Uterus (tissue), 2 donors: ENCODE results near the gene IFT57.

Experiments used
- CTCF ChIP-seq, 4 experiments: fragments of 200-600 bp in 2 of 4; fragments of 450-650 bp in 2 of 4; sonication (generic) in 2 of 4; IDR thresholded peaks; one replicate each; pipeline ENCODE4 v1.5.1; 2016 to 2019; ENCODE audit warnings: antibody characterized with exemption in 4 of 4, mild to moderate bottlenecking in 2 of 4, moderate library complexity in 1 of 4
- POLR2A ChIP-seq, 2 donors: fragments of 450-650 bp; IDR thresholded peaks; one replicate each; pipeline ENCODE4 v1.6.1; 2016; ENCODE audit warnings: antibody characterized with exemption in 2 of 2, mild to moderate bottlenecking in 1 of 2, moderate library complexity in 1 of 2

GRCh38 chr3:108241146-108241545 is 18.9 kb upstream of the IFT57 start:
- TF ChIP-seq CTCF (IDR thresholded peaks at IDR 0.05), result no peak
- no peak for TF ChIP-seq POLR2A (IDR thresholded peaks at IDR 0.05)
